Hindlimb muscle (tissue), 1 donor: ENCODE data around the gene EXOC4. TPM values are rescaled to one million over a fixed set of nuclear protein-coding genes. Genes with fewer than 3 reads are reported as not detected.
"Not testable (repeated sequence)": the region's sequence is repeated elsewhere in the genome, so short reads cannot be mapped to it uniquely, and the experiment has no call there.

Experiments used
- DNase-seq: peaks from one replicate; pipeline ENCODE4 v3.0.0-alpha.2; 2013
- polyA plus RNA-seq: library from polyadenylated mRNA; unstranded; fragments of 120-200 nt; gene quantifications from one replicate; pipeline ENCODE4 v1.2.1, GENCODE V29; 2013; ENCODE audit not compliant: insufficient read length

The EXOC4 gene
- polyA plus RNA-seq, 1 donor = 47.9 TPM

DNA sequence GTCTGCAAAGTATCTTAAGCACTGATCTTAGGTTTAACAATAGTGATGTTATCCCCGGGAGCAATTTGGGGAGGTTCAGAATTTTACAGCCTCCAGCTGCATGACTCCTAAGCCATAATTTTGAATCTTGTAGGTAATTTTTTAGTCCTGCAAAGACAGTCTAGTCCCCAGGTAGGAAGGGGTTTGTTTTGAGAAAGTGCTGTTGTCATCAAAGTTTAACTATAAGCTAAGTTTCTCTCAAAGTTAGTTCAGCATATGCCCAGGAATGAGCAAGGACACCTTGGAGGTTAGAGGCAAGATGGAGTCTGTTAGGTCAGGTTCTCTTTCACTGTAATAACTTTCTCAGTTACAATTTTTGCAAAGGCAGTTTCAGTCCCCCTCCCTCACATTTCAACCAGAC lies 795.3 kb downstream of the EXOC4 start:
- no peak for DNase-seq

GRCh38 chr7:134051020-134051419 lies 798.1 kb downstream of the EXOC4 start:
- no peak for DNase-seq

DNA sequence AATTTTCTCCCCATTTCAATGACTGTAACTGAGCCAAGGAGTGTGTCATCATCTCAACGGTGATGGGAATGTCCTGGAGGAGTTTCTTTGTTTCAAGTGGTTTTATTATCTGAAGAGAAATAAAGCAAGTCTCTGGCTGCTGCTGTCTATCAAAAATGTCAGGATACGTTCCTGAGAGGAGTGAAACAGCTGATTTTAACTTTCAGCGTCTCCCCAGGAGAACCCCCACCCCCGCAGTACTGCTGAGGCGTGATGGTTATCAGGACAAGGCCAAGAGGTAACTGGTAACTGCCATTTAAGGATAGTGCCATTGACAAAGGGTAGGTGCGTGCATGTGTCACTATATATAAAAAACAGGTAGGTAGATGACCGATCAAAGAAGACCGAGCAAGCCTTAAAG lies 803.9 kb downstream of the EXOC4 start:
- DNase-seq = no peak

DNA sequence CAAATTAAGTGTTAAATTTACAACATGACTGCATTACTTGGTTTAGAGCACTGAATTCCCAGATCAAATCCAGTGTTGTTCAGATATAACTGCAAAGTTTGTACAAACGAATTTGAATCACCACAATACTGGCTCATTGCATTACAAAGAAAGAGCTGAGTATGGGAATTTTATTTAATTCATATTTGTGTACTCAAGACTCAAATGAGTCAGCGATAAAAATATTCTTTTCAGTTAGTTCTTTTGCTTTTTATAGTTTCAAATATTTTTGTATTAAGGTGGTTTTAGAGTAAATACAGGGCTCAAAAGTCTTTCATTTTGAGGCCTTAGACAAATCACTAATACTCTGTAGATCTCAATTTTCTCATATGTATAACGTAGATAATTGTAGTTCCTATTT lies 805.6 kb downstream of the EXOC4 start:
- DNase-seq = no peak

DNA sequence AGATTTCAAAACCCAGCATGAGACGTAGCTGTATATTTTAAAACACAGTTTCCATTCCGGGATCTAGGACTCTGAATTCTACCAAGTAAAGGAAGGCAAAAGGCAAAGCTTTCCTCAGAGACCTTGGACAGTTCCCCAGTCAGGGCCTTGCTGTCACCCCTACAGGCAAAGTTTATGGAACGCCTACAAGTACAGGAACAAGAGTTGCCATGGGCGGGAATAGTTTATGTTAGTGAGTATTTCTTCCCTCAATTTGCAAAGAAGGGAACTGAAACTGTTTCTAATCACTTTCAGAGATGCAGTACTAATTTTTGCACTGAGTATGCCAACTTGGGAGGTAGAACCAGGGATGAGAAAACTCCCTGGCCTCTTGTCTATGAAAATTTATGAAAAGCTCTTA lies 806.1 kb downstream of the EXOC4 start:
- no peak for DNase-seq

DNA sequence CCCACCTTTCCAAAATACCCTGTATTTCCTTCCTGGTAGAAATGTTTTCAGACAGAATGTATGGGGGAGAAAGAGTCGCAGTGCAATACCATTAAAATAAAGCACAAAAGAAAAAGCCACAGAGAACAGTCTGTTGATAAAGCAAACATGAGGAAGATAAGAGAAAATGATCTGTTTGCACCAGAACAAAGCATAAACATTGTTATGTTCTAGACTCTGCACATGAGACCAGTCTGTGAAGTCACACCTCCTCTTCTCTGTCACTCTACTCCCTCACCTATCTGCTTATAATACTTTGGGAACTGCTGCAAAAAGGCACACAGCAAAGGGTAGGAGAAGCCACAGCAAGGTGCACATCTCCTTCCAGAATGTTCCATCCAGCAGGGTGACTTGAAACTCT lies 807.0 kb downstream of the EXOC4 start:
- no peak for DNase-seq

GRCh38 chr7:134060874-134061273 lies 808.0 kb downstream of the EXOC4 start:
- no peak for DNase-seq

GRCh38 chr7:134062460-134062859 lies 809.6 kb downstream of the EXOC4 start:
- DNase-seq = no peak

- no peak for DNase-seq
These were observed 812.5 kb downstream of the EXOC4 start for GRCh38 chr7:134065415-134065814.

DNA sequence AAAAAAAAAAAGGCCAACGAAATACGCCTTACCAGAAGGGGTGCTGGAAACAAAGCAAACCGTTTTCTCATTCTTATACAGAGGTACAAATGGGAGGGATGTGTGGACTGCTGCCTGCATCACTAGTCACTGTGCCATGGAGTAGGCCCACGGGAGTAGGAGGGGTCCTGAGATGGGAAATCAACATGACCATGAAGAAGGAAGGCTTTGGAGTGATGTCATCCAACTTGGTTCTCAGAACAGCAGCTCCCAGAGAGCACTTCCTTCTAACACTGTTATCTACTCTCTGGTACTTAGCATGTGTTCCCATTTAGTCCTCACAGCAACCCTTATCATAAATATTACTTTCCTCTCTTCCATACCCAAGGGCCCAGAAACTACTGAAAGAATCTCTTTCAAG lies 814.3 kb downstream of the EXOC4 start:
- no peak for DNase-seq

GRCh38 chr7:134068670-134069069 lies 815.8 kb downstream of the EXOC4 start:
- DNase-seq = no peak

GRCh38 chr7:134069187-134069586 lies 816.3 kb downstream of the EXOC4 start:
- no peak for DNase-seq

DNA sequence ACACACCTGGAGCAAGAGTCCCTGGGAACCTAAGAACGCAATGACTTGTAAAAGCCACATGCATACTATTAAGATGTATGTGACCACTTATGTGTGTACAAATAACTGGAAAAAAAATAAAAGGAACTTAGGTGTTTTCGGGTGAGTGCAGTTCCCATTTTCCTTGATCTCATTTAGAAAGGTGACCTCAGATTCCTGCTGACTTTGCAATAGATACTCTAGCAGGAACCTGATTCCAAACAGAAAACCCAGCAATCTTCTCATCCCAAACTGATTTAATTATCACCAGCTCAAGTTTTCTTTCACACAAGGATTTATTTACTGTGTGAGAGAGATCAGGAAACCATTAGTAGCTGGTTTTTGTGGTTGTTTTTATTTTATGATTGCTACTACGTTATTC lies 817.8 kb downstream of the EXOC4 start:
- DNase-seq = no peak

DNA sequence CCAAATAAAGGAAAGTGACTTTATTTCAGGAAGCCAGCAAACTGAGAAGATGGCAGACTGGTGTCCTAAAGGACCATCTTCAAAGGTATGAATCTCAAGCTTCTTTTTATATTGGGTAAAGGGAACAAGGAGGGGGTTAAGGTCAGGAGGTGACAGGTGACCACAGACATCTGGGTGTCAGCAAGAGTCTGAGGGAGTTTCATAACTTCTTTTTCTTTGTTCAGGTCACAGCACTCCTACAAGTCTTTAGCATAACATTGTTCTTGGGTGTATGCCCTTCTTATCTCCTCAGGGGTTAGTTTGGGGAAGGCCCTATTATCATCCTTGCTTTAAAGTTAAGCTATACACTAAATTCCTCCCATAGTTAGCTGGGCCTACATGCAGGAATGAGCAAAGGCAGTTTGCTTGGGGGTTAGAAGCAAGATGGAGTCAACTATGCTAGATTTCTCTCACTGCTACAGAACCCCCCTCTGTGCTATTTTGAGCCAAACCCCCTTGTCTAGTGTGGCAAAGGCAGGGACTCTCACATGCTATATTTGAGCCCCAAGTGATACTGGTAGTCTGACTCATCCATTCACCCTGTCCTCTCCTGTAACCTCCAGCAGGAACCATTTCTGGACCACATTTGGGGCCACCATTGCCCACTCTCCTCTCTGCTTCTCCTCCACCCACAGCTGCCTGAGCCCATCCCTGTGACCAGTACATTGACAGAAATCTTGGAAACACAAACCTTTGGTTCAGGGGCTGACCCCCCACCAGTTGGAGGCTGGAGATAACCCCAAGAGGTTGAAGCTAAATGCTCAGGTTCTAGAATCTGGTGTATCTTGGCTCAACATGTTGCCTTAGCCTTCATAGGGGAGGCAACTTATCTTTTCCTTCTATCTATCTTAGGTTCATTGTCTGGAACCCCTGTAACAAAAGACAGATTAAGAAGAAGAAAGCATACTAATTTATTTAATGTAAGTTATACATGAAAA lies 818.8 kb downstream of the EXOC4 start:
- DNase-seq = no peak

GRCh38 chr7:134073276-134073675 lies 820.4 kb downstream of the EXOC4 start:
- DNase-seq = no peak

- DNase-seq = no peak
These were observed 822.9 kb downstream of the EXOC4 start for GRCh38 chr7:134075799-134076198.

- not testable (repeated sequence) for DNase-seq
These were observed 824.7 kb downstream of the EXOC4 start for GRCh38 chr7:134077560-134077959.

- DNase-seq = no peak
These were observed 826.1 kb downstream of the EXOC4 start for GRCh38 chr7:134078991-134079390.

GRCh38 chr7:134081695-134082094 lies 828.8 kb downstream of the EXOC4 start:
- DNase-seq = no peak

- no peak for DNase-seq
These were observed 831.0 kb downstream of the EXOC4 start for GRCh38 chr7:134083766-134084487.

GRCh38 chr7:134084488-134085144 lies 831.7 kb downstream of the EXOC4 start:
- DNase-seq = no peak

DNA sequence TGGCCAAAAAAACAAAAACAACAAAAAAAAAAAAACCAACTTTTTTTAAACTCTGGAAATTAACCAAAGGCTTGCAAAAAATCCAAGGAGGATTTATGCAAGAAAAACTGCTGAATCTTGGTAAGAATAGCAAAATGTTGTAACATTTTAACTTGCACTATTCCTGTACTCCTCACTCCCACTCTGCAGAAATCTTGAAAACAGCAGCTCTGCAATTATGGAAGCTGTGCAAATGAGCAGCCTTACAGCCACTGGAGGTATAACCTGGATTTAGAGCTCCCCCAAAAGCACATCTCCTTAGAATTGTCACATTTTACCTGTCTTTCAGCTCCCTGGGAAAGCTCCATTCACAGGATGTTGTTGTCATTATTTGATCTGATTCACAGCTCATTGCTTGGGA lies 832.4 kb downstream of the EXOC4 start:
- DNase-seq = no peak
